IMR-90 (cell line): ENCODE results near the gene S100Z. TPM values are rescaled to one million over a fixed set of nuclear protein-coding genes. Genes with fewer than 3 reads are reported as not detected.

Experiments
- ATAC-seq: fragments of 200-7000 bp; cut with Tn5 transposase; 2 replicates; pipeline ENCODE4 v1.9.1; 2020; ENCODE audit warnings: low read depth, mild to moderate bottlenecking, moderate library complexity
- BruUV-seq: library from RNA; stranded (reverse); fragments of 400-500 nt; replicated peaks from 2 replicates; lab custom pipeline; 2021; lab: Mats Ljungman, UMichigan
- CTCF ChIA-PET: fragments of 300-600 bp; formaldehyde crosslinking; extraction: SDS; loops from one replicate; lab custom pipeline; 2021; ENCODE audit warnings: antibody characterized with exemption; lab: Yijun Ruan, JAX
- POLR2A ChIA-PET: fragments of 300-600 bp; sonication (Branson Sonifier 250); formaldehyde crosslinking; loops from one replicate; lab custom pipeline; 2022; ENCODE audit warnings: antibody characterized with exemption; ENCODE audit not compliant: unreplicated experiment; lab: Charles Lee
- DNase-seq: peaks from one replicate; pipeline ENCODE4 v3.0.0; 2013
- H2AFZ ChIP-seq: replicated peaks from 2 replicates; pipeline ENCODE3; 2013; ENCODE audit warnings: low read length, mild to moderate bottlenecking; ENCODE audit not compliant: poor library complexity
- H2AK5ac ChIP-seq: 2 replicates; pipeline ENCODE4 v1.6.1; 2013; ENCODE audit warnings: low read depth, low read length, inconsistent platforms
- H2AK9ac ChIP-seq: replicated peaks from 2 replicates; pipeline ENCODE3; 2013; ENCODE audit warnings: mild to moderate bottlenecking, low read depth, low read length, moderate library complexity; ENCODE audit not compliant: poor library complexity
- H2BK120ac ChIP-seq: 2 replicates; pipeline ENCODE4 v1.6.1; 2013; ENCODE audit warnings: low read depth, low read length, inconsistent platforms
- H2BK15ac ChIP-seq: 3 replicates; pipeline ENCODE4 v1.6.1; 2013; ENCODE audit warnings: low read depth, low read length, inconsistent platforms
- H2BK20ac ChIP-seq: 2 replicates; pipeline ENCODE4 v1.6.1; 2013; ENCODE audit warnings: low read depth, mild to moderate bottlenecking, inconsistent platforms, low read length, moderate library complexity
- H2BK5ac ChIP-seq: 2 replicates; pipeline ENCODE4 v1.6.1; 2013; ENCODE audit warnings: mild to moderate bottlenecking, low read depth, low read length, inconsistent platforms; ENCODE audit not compliant: poor library complexity, severe bottlenecking
- H3K14ac ChIP-seq: replicated peaks from 2 replicates; pipeline ENCODE4 v1.6.1; 2013; ENCODE audit warnings: low read depth, low read length, inconsistent platforms
- H3K18ac ChIP-seq: 2 replicates; pipeline ENCODE4 v1.6.1; 2013; ENCODE audit warnings: low read depth, low read length, control low read depth
- H3K23ac ChIP-seq: 2 replicates; pipeline ENCODE4 v1.6.1; 2013; ENCODE audit warnings: low read depth, low read length, inconsistent platforms
- H3K27ac ChIP-seq: 2 replicates; pipeline ENCODE4 v1.5.1; 2013; ENCODE audit warnings: mild to moderate bottlenecking, control low read depth, low read length; ENCODE audit not compliant: insufficient read depth
- H3K27me3 ChIP-seq: 2 replicates; pipeline ENCODE4 v1.6.1; 2013; ENCODE audit warnings: low read length; ENCODE audit not compliant: control insufficient read depth, insufficient read depth
- H3K36me3 ChIP-seq: 2 replicates; pipeline ENCODE4 v1.6.1; 2013; ENCODE audit warnings: low read length, mixed read lengths; ENCODE audit not compliant: control insufficient read depth, insufficient read depth
- H3K4ac ChIP-seq: 2 replicates; pipeline ENCODE4 v1.6.1; 2013; ENCODE audit warnings: low read depth, low read length, inconsistent platforms
- H3K4me1 ChIP-seq: 2 replicates; pipeline ENCODE4 v1.6.1; 2013; ENCODE audit warnings: low read length, mixed read lengths; ENCODE audit not compliant: control insufficient read depth, insufficient read depth
- H3K4me2 ChIP-seq: 2 replicates; pipeline ENCODE4 v1.6.1; 2013; ENCODE audit warnings: low read depth, mild to moderate bottlenecking, control low read depth, low read length, moderate library complexity
- H3K4me3 ChIP-seq: 2 replicates; pipeline ENCODE4 v1.5.1; 2013; ENCODE audit warnings: low read depth, mild to moderate bottlenecking, control low read depth, low read length, moderate library complexity; ENCODE audit not compliant: insufficient read depth
- H3K56ac ChIP-seq: 2 replicates; pipeline ENCODE4 v1.6.1; 2013; ENCODE audit warnings: low read length, inconsistent platforms; ENCODE audit not compliant: insufficient read depth; ENCODE audit errors: extremely low read depth
- H3K79me1 ChIP-seq, 2 experiments: 2 replicates each; pipeline ENCODE4 v1.6.1; 2013; ENCODE audit warnings: low read length in 2 of 2, inconsistent platforms in 1 of 2, low read depth in 1 of 2
- H3K9ac ChIP-seq: 2 replicates; pipeline ENCODE4 v1.6.1; 2013; ENCODE audit warnings: low read depth, low read length, control low read depth
- H3K9me1 ChIP-seq: 2 replicates; pipeline ENCODE4 v1.6.1; 2013; ENCODE audit warnings: low read length, inconsistent platforms; ENCODE audit not compliant: insufficient read depth
- H3K9me3 ChIP-seq: 2 replicates; pipeline ENCODE4 v1.6.1; 2013; ENCODE audit warnings: low read length; ENCODE audit not compliant: control insufficient read depth, insufficient read depth
- H4K20me1 ChIP-seq: 2 replicates; pipeline ENCODE4 v1.6.1; 2013; ENCODE audit warnings: low read length, inconsistent platforms; ENCODE audit not compliant: insufficient read depth
- H4K5ac ChIP-seq: 2 replicates; pipeline ENCODE4 v1.6.1; 2013; ENCODE audit warnings: mild to moderate bottlenecking, low read depth, low read length, control low read depth
- H4K8ac ChIP-seq, 2 experiments: 2 replicates each; pipeline ENCODE4 v1.6.1; 2013; ENCODE audit warnings: low read depth in 2 of 2, low read length in 2 of 2, control low read depth in 1 of 2, inconsistent platforms in 1 of 2
- H4K91ac ChIP-seq: 2 replicates; pipeline ENCODE4 v1.6.1; 2013; ENCODE audit warnings: low read depth, low read length, inconsistent platforms; ENCODE audit not compliant: insufficient read depth
- CEBPB ChIP-seq: IDR thresholded peaks from 2 replicates; pipeline ENCODE4 v1.6.1; 2012; ENCODE audit warnings: low read depth, low read length, improper control_type of control experiment
- RAD21 ChIP-seq: IDR thresholded peaks from 2 replicates; pipeline ENCODE4 v1.6.1; 2012; ENCODE audit warnings: low read length, improper control_type of control experiment
- WGBS, 2 experiments: methylation state at CpG; one replicate each; pipeline versions ENCODE4 v1.1.5 to v1.1.7; 2013; ENCODE audit warnings: missing lambda C conversion rate in 2 of 2; ENCODE audit not compliant: insufficient read length in 1 of 2; ENCODE audit errors: extremely low coverage in 2 of 2; 5-methylcytosine and 5-hydroxymethylcytosine counted together
- dilution Hi-C: fragments of 300-500 bp; cut with HindIII; formaldehyde crosslinking; loops from one replicate; pipeline ENCODE4 v1.14.3; 2018; ENCODE audit warnings: low sequenced_read_pairs; ENCODE audit not compliant: unreplicated experiment
- in situ Hi-C: fragments of 300-500 bp; cut with MboI; formaldehyde crosslinking; loops from 3 replicates; pipeline ENCODE4 v1.14.3; 2019; ENCODE audit warnings: low sequenced_read_pairs, inconsistent platforms, mixed read lengths
- intact Hi-C: fragments of 100-400 bp; cut with micrococcal nuclease; formaldehyde crosslinking; loops from 2 replicates; pipeline ENCODE4 v1.10.0; 2022
- polyA plus RNA-seq, 3 experiments: library from polyadenylated mRNA; depleted of rRNA; stranded (reverse); fragments of >200 nt; gene quantifications; 2 replicates each; pipeline ENCODE4 v1.2.3, GENCODE V29; 2012; ENCODE audit warnings: low replicate concordance in 1 of 3
- total RNA-seq: library from RNA; depleted of rRNA; stranded (reverse); fragments of >200 nt; gene quantifications from 2 replicates; pipeline ENCODE4 v1.2.3, GENCODE V29; 2012
- TF ChIP-seq, protein P1 (sequence below): conservative IDR thresholded peaks from 2 replicates; pipeline ENCODE4 v1.5.1; 2012; ENCODE audit warnings: mild to moderate bottlenecking, low read depth, low read length, improper control_type of control experiment
- TF ChIP-seq, protein P2 (sequence below): fragments of 150-350 bp; IDR thresholded peaks from 2 replicates; pipeline ENCODE4 v1.6.1; 2016; ENCODE audit warnings: low read depth, mild to moderate bottlenecking, low read length, moderate library complexity, borderline replicate concordance

Gene S100Z
- total and polyA plus RNA-seq, 2 of the 4 experiments (the other 2 are of a cell fraction), result not detected

DNA sequence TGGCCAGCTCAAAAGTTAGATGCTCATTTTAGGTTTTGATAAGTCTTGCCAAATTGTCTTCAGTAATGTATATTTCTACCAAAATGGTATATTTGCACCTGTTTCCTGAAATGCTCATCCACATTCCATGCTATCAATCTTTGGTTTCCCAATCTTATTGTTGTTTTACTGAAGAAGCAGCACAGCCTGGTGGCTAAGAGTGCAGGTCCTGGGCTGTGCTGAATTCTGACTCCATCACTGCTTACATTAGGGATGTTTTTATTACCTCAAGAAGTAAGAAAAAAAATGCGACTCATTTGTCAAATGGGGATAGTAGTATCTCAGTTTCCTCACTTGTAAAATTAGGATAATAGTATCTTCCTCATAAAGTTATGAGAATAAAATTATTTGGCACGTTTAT lies 13.6 kb upstream of the S100Z start:
- H3K9me3 ChIP-seq, result no peaks in the 10 kb centered on the region
- ChIA-PET POLR2A (no interaction called here), CTCF (interaction anchor here (0.6 kb wide), 1 partner anchor 598 kb away, joined by 4 read pairs; no protein-coding TSS in a partner anchor)
- H2BK120ac ChIP-seq, result 0 out of 2 replicates have a peak overlapping the region, but pooled peaks have one; percentile 36
- no peak overlapping the region for H3K4ac ChIP-seq
- H2BK5ac ChIP-seq, result no peak overlapping the region
- H3K27ac ChIP-seq, result no peak overlapping the region
- intact Hi-C loops, result no loop called here
- no peak overlapping the region for H3K9ac ChIP-seq
- H2AK9ac ChIP-seq, result no peak overlapping the region
- no TSS peak for BruUV-seq
- H3K79me1 ChIP-seq, result peaks cover 0 to 4% of the 10 kb centered on the region in 2 experiments; a peak in 2 of 4 replicates
- H3K4me1 ChIP-seq, result peaks cover 14% of the 10 kb centered on the region
- H3K36me3 ChIP-seq, result peaks cover 9% of the 10 kb centered on the region
- dilution Hi-C loops, result no loop called here
- no peak overlapping the region for H3K18ac ChIP-seq
- H2BK20ac ChIP-seq, result peak overlapping the region; percentile 29; the same call in 1 of the 2 replicates
- ATAC-seq (peak; percentile 53), DNase-seq (peak; percentile 60)
- no peak overlapping the region for H3K56ac ChIP-seq
- H2AFZ ChIP-seq, result no peak overlapping the region
- H4K8ac ChIP-seq, result no peak overlapping the region
- no peak overlapping the region for H3K23ac ChIP-seq
- in situ Hi-C loops, result no loop called here
- no peak overlapping the region for H4K5ac ChIP-seq
- WGBS, 2 experiments, result no CpG with 5 or more reads among the region's 2 CpGs
- no peak overlapping the region for H3K14ac ChIP-seq
- no peak overlapping the region for H2BK15ac ChIP-seq
- peak; percentile 36; the same call in 1 of the 2 replicates for TF ChIP-seq RAD21
- 0 out of 2 replicates have a peak, but pooled peaks have one; percentile 38 for TF ChIP-seq CEBPB
- TF ChIP-seq, protein P1, sequence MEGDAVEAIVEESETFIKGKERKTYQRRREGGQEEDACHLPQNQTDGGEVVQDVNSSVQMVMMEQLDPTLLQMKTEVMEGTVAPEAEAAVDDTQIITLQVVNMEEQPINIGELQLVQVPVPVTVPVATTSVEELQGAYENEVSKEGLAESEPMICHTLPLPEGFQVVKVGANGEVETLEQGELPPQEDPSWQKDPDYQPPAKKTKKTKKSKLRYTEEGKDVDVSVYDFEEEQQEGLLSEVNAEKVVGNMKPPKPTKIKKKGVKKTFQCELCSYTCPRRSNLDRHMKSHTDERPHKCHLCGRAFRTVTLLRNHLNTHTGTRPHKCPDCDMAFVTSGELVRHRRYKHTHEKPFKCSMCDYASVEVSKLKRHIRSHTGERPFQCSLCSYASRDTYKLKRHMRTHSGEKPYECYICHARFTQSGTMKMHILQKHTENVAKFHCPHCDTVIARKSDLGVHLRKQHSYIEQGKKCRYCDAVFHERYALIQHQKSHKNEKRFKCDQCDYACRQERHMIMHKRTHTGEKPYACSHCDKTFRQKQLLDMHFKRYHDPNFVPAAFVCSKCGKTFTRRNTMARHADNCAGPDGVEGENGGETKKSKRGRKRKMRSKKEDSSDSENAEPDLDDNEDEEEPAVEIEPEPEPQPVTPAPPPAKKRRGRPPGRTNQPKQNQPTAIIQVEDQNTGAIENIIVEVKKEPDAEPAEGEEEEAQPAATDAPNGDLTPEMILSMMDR, result peak; percentile 38
- TF ChIP-seq, protein P2, sequence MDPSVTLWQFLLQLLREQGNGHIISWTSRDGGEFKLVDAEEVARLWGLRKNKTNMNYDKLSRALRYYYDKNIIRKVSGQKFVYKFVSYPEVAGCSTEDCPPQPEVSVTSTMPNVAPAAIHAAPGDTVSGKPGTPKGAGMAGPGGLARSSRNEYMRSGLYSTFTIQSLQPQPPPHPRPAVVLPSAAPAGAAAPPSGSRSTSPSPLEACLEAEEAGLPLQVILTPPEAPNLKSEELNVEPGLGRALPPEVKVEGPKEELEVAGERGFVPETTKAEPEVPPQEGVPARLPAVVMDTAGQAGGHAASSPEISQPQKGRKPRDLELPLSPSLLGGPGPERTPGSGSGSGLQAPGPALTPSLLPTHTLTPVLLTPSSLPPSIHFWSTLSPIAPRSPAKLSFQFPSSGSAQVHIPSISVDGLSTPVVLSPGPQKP, result no peak
- H4K91ac ChIP-seq, result no peak overlapping the region
- H3K4me3 ChIP-seq, result no peak overlapping the region
- no peak overlapping the region for H2AK5ac ChIP-seq
- H3K9me1 ChIP-seq, result peaks cover 12% of the 10 kb centered on the region
- no peaks in the 10 kb centered on the region for H4K20me1 ChIP-seq
- H3K4me2 ChIP-seq, result no peak overlapping the region
- H3K27me3 ChIP-seq, result no peaks in the 10 kb centered on the region
